ENCODE measurements around the gene CCDC38.

The CCDC38 gene

GRCh38 chr12:95887311-95887710 lies 55.1 kb downstream of the CCDC38 start:
- Mint-ChIP-seq H3K27me3 (peaks cover 7 to 10% of the 10 kb centered on the region in 2 donors), H3K9me3 (no peaks in the 10 kb centered on the region), H3K4me3 (no peak overlapping the region), H3K27ac (no peak overlapping the region), H3K36me3 (ENCODE audit: insufficient read depth) (peaks cover 4% of the 10 kb centered on the region), H3K4me1 (ENCODE audit: low read depth in 2 of 2) (no peaks in the 10 kb centered on the region)
- ATAC-seq (replicated peaks), result no peak
- DNase-seq, result no peak

- Mint-ChIP-seq H3K36me3 (ENCODE audit: insufficient read depth) (no peaks in the 10 kb centered on the region), H3K9me3 (no peaks in the 10 kb centered on the region), H3K27me3 (peaks cover 0 to 10% of the 10 kb centered on the region in 2 donors), H3K4me3 (no peak overlapping the region), H3K4me1 (ENCODE audit: low read depth in 2 of 2) (no peaks in the 10 kb centered on the region), H3K27ac (no peak overlapping the region)
- DNase-seq, result no peak
- ATAC-seq (replicated peaks), result no peak
Observed at GRCh38 chr12:95884998-95885397, 57.4 kb downstream of the CCDC38 start.

GRCh38 chr12:95882873-95883272 lies 59.5 kb downstream of the CCDC38 start:
- no peaks in the 10 kb centered on the region for H3K9me3 Mint-ChIP-seq
- peaks cover 0 to 5% of the 10 kb centered on the region in 2 donors for H3K27me3 Mint-ChIP-seq
- no peaks in the 10 kb centered on the region for H3K4me1 Mint-ChIP-seq (ENCODE audit: low read depth in 2 of 2)
- ATAC-seq (replicated peaks), result no peak
- no peak for DNase-seq
- H3K4me3 Mint-ChIP-seq, result no peak overlapping the region
- H3K36me3 Mint-ChIP-seq (ENCODE audit: insufficient read depth), result no peaks in the 10 kb centered on the region
- no peak overlapping the region for H3K27ac Mint-ChIP-seq

GRCh38 chr12:95882080-95882479 lies 60.3 kb downstream of the CCDC38 start:
- Mint-ChIP-seq H3K4me3 (no peak overlapping the region), H3K36me3 (ENCODE audit: insufficient read depth) (no peaks in the 10 kb centered on the region), H3K27me3 (peaks cover 0 to 5% of the 10 kb centered on the region in 2 donors), H3K27ac (no peak overlapping the region), H3K9me3 (no peaks in the 10 kb centered on the region), H3K4me1 (ENCODE audit: low read depth in 2 of 2) (no peaks in the 10 kb centered on the region)
- no peak for DNase-seq
- ATAC-seq (replicated peaks), result no peak

GRCh38 chr12:95881331-95881955 lies 61.0 kb downstream of the CCDC38 start:
- ATAC-seq (replicated peaks), result no peak
- no peaks in the 10 kb centered on the region for H3K9me3 Mint-ChIP-seq

GRCh38 chr12:95880895-95881294 lies 61.5 kb downstream of the CCDC38 start:
- no peak for DNase-seq
- no peak for ATAC-seq (replicated peaks)
- H3K4me3 Mint-ChIP-seq, result no peak overlapping the region
- no peaks in the 10 kb centered on the region for H3K4me1 Mint-ChIP-seq (ENCODE audit: low read depth in 2 of 2)
- no peaks in the 10 kb centered on the region for H3K36me3 Mint-ChIP-seq (ENCODE audit: insufficient read depth)
- no peaks in the 10 kb centered on the region for H3K27me3 Mint-ChIP-seq
- H3K27ac Mint-ChIP-seq, result no peak overlapping the region
- no peaks in the 10 kb centered on the region for H3K9me3 Mint-ChIP-seq

More at GRCh38 chr12:95881331-95881955, 61.0 kb downstream of the CCDC38 start:
- Mint-ChIP-seq H3K4me3 (no peak overlapping the region), H3K36me3 (ENCODE audit: insufficient read depth) (no peaks in the 10 kb centered on the region), H3K4me1 (ENCODE audit: low read depth in 2 of 2) (no peaks in the 10 kb centered on the region), H3K27ac (no peak overlapping the region), H3K27me3 (peaks cover 0 to 5% of the 10 kb centered on the region in 2 donors)
- DNase-seq, result no peak

GRCh38 chr12:95877622-95878021 lies 64.8 kb downstream of the CCDC38 start:
- no peak for ATAC-seq (replicated peaks)
- no peak for DNase-seq
- H3K4me3 Mint-ChIP-seq, result no peak overlapping the region

GRCh38 chr12:95874452-95874851 lies 68.0 kb downstream of the CCDC38 start:
- ATAC-seq (replicated peaks), result no peak
- Mint-ChIP-seq H3K27ac (no peak overlapping the region), H3K4me1 (ENCODE audit: low read depth in 2 of 2) (peaks cover 4% of the 10 kb centered on the region in 2 donors), H3K9me3 (no peaks in the 10 kb centered on the region), H3K4me3 (no peak overlapping the region), H3K36me3 (ENCODE audit: insufficient read depth) (peaks cover 7% of the 10 kb centered on the region), H3K27me3 (no peaks in the 10 kb centered on the region)
- DNase-seq, result no peak

More at GRCh38 chr12:95877622-95878021, 64.8 kb downstream of the CCDC38 start:
- Mint-ChIP-seq H3K9me3 (no peaks in the 10 kb centered on the region), H3K27me3 (no peaks in the 10 kb centered on the region), H3K4me1 (ENCODE audit: low read depth in 2 of 2) (no peaks in the 10 kb centered on the region), H3K36me3 (ENCODE audit: insufficient read depth) (no peaks in the 10 kb centered on the region), H3K27ac (no peak overlapping the region)

GRCh38 chr12:95870897-95871296 lies 71.5 kb downstream of the CCDC38 start:
- no peak overlapping the region for H3K4me3 Mint-ChIP-seq
- H3K9me3 Mint-ChIP-seq, result no peaks in the 10 kb centered on the region
- no peaks in the 10 kb centered on the region for H3K27me3 Mint-ChIP-seq
- ATAC-seq (replicated peaks) (no peak), DNase-seq (no peak)
- peaks cover 4 to 7% of the 10 kb centered on the region in 2 donors for H3K4me1 Mint-ChIP-seq (ENCODE audit: low read depth in 2 of 2)
- peaks cover 18% of the 10 kb centered on the region for H3K36me3 Mint-ChIP-seq (ENCODE audit: insufficient read depth)
- no peak overlapping the region for H3K27ac Mint-ChIP-seq

- Mint-ChIP-seq H3K36me3 (ENCODE audit: insufficient read depth) (peaks cover 50% of the 10 kb centered on the region), H3K27ac (no peak overlapping the region), H3K27me3 (peaks cover 0 to under 1% of the 10 kb centered on the region in 2 donors), H3K4me3 (no peak overlapping the region), H3K4me1 (ENCODE audit: low read depth in 2 of 2) (peaks cover 7 to 14% of the 10 kb centered on the region in 2 donors), H3K9me3 (no peaks in the 10 kb centered on the region)
- DNase-seq, result no peak
- no peak for ATAC-seq (replicated peaks)
Observed at GRCh38 chr12:95863337-95863736, 79.1 kb downstream of the CCDC38 start.

GRCh38 chr12:95862038-95862437 lies 80.4 kb downstream of the CCDC38 start:
- no peak overlapping the region for H3K4me3 Mint-ChIP-seq
- H3K27me3 Mint-ChIP-seq, result peaks cover 0 to 8% of the 10 kb centered on the region in 2 donors
- DNase-seq, result no peak
- no peaks in the 10 kb centered on the region for H3K9me3 Mint-ChIP-seq
- no peak for ATAC-seq (replicated peaks)
- peaks cover 10 to 17% of the 10 kb centered on the region in 2 donors for H3K4me1 Mint-ChIP-seq (ENCODE audit: low read depth in 2 of 2)
- H3K27ac Mint-ChIP-seq, result no peak overlapping the region
- peaks cover 49% of the 10 kb centered on the region for H3K36me3 Mint-ChIP-seq (ENCODE audit: insufficient read depth)

GRCh38 chr12:95859947-95860850 lies 82.2 kb downstream of the CCDC38 start:
- no peak overlapping the region for H3K4me3 Mint-ChIP-seq
- H3K9me3 Mint-ChIP-seq, result no peaks in the 10 kb centered on the region
- no peak for ATAC-seq (replicated peaks)

GRCh38 chr12:95859344-95859816 lies 83.0 kb downstream of the CCDC38 start:
- DNase-seq (peak in 1 of 3 experiments; percentile 7), ATAC-seq (replicated peaks) (peak; percentile 3)
- Mint-ChIP-seq H3K27ac (no peak overlapping the region), H3K36me3 (ENCODE audit: insufficient read depth) (peaks cover 28% of the 10 kb centered on the region), H3K27me3 (peaks cover 5 to 8% of the 10 kb centered on the region in 2 donors), H3K4me1 (ENCODE audit: low read depth in 2 of 2) (peaks cover 10 to 15% of the 10 kb centered on the region in 2 donors), H3K9me3 (no peaks in the 10 kb centered on the region), H3K4me3 (no peak overlapping the region)

More at GRCh38 chr12:95859947-95860850, 82.2 kb downstream of the CCDC38 start:
- H3K4me1 Mint-ChIP-seq (ENCODE audit: low read depth in 2 of 2), result peaks cover 10 to 17% of the 10 kb centered on the region in 2 donors
- H3K27ac Mint-ChIP-seq, result peak overlapping the region; percentile 58 to 85
- H3K36me3 Mint-ChIP-seq (ENCODE audit: insufficient read depth), result peaks cover 37% of the 10 kb centered on the region
- no peak for DNase-seq
- peaks cover 0 to 8% of the 10 kb centered on the region in 2 donors for H3K27me3 Mint-ChIP-seq
